Activated naive CD8-positive, alpha-beta T cell treated with anti-CD3 and anti-CD28 coated beads, Interleukin-2, amount 50 U/mL, for 16 hours (primary cell): Measurements from ENCODE around the gene ULK4.
"Not testable (repeated sequence)": the region's sequence is repeated elsewhere in the genome, so short reads cannot be mapped to it uniquely, and the experiment has no call there.

ENCODE experiments used
- DNase-seq: peaks from one replicate; pipeline ENCODE4 v3.0.0-alpha.2; 2020; ENCODE audit warnings: low read depth, low spot score

Gene ULK4

GRCh38 chr3:41872157-41872556 is 89.7 kb downstream of the ULK4 start:
- DNase-seq, result no peak

- no peak for DNase-seq
Measured at GRCh38 chr3:41867533-41867932, 94.4 kb downstream of the ULK4 start.

DNA sequence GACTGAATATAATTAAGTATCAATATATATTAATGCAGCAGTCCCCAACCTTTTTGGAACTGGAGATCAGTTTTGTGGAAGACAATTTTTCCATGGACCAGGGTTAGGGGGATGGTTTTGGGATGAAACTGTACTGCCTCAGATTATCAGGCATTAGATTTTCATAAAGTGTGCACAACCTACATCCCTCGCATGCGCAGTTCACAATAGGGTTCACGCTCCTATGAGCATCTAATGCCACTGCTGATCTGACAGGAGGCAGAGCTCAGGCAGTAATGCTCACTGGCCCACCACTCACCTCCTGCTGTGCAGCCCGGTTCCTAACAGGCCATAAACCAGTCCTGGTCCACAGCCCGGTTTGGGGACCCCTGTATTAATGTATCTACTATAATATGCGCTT is 95.6 kb downstream of the ULK4 start:
- DNase-seq, result no peak

GRCh38 chr3:41863024-41863423 is 98.9 kb downstream of the ULK4 start:
- DNase-seq, result no peak

DNA sequence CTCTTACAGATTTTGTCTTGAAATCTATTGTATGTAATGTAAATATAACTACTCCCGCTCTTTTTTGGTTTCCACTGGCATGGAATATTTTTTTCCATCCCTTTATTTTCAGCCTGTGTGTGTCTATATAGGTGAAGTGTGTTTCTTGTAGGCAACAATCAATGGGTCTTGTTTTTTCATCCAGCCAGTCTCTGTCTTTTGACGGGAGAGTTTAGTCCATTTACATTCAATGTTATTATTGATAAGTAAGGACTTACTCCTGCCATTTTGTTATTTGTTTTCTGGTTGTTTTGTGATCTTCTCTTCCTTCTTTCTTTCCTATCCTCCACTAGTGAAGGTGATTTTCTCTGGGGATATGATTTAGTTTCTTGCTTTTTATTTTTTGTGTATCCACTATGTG is 101.4 kb downstream of the ULK4 start:
- not testable (repeated sequence) for DNase-seq

- DNase-seq, result no peak
Measured at GRCh38 chr3:41854956-41855355, 106.9 kb downstream of the ULK4 start.

- DNase-seq, result no peak
Measured at GRCh38 chr3:41853540-41854196, 108.2 kb downstream of the ULK4 start.

GRCh38 chr3:41848753-41849574 is 112.9 kb downstream of the ULK4 start:
- DNase-seq, result no peak

GRCh38 chr3:41847679-41848078 is 114.2 kb downstream of the ULK4 start:
- no peak for DNase-seq

- no peak for DNase-seq
Measured at GRCh38 chr3:41846850-41847249, 115.1 kb downstream of the ULK4 start.

- DNase-seq, result no peak
Measured at GRCh38 chr3:41845826-41846225, 116.1 kb downstream of the ULK4 start.

GRCh38 chr3:41844256-41844655 is 117.6 kb downstream of the ULK4 start:
- not testable (repeated sequence) for DNase-seq

DNA sequence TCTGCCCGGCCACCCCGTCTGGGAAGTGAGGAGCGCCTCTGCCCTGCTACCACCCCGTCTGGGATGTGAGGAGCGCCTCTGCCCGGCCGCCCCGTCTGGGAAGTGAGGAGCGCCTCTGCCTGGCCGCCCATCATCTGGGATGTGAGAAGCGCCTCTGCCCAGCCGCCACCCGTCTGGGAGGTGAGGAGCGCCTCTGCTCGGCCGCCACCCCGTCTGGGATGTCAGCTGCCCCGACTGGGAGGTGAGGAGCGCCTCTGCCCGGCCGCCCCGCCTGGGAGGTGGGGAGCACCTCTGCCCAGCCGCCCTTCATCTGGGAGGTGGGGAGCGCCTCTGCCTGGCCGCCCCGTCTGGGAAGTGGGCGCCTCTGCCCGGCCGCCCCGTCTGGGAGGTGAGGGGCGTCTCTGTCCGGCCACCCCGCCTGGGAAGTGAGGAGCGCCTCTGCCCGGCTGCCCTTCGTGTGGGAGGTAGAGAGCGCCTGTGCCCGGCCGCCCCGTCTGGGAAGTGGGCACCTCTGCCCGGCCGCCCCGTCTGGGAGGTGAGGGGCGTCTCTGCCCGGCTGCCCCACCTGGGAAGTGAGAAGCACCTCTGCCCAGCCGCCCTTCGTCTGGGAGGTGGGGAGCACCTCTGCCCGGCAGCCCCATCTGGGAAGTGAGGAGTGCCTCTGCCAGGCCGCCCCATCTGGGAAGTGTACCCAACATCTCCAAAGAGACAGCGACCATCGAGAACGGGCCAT is 120.8 kb downstream of the ULK4 start:
- DNase-seq, result not testable (repeated sequence)

GRCh38 chr3:41836360-41837134 is 125.4 kb downstream of the ULK4 start:
- DNase-seq, result no peak

DNA sequence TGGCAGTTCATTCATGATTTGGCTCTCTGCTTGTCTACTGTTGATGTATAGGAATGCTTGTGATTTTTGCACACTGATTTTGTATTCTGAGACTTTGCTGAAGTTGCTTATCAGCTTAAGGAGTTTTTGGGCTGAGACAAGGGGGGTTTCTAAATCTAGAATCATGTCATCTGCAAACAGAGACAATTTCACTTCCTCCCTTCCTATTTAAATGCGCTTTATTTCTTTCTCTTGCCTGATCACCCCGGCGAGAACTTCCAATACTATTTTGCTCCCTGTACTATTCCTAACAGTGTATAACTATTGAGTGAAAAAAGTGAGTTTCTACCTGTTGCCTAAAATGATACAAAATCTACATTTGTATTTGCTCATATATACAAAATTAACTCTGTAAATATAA is 128.3 kb downstream of the ULK4 start:
- DNase-seq, result no peak

- no peak for DNase-seq
Measured at GRCh38 chr3:41819236-41819635, 142.7 kb downstream of the ULK4 start.

DNA sequence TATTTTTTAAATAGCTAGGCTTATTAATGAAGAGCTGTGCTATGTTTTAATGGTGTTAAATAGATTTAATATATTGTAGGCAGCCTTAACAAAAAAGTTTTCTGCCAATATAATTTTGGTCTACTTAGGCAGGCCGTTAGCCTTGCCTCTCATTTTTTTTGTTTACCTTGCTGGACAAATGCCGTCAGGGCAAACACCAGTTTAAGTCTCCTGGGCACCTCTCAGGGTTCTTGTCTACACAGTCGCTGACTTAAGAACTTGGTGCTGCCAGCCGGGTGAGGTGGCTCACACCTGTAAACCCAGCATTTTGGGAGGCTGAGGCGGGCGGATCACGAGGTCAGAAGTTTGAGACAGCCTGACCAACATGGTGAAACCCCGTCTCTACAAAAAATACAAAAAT is 153.3 kb downstream of the ULK4 start:
- no peak for DNase-seq

GRCh38 chr3:41808152-41808551 is 153.8 kb downstream of the ULK4 start:
- no peak for DNase-seq

- no peak for DNase-seq
Measured at GRCh38 chr3:41794748-41795589, 166.9 kb downstream of the ULK4 start.

DNA sequence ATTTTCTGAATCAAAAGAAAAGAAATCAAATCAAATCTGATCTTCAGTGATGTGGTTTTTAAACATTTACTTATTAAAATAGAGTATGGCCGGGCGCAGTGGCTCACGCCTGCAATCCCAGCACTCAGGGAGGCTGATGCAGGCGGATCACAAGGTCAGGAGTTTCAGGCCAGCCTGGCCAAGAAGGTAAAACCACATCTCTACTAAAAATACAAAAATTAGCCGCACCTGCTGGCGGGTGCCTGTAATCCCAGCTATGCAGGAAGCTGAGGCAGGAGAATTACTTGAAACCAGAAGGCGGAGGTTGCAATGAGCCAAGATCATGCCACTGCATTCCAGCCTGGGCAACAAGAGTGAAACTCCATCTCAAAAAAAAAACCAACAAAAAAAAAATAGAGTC is 169.1 kb downstream of the ULK4 start:
- no peak for DNase-seq

- DNase-seq, result no peak
Measured at GRCh38 chr3:41769106-41769505, 192.8 kb downstream of the ULK4 start.
